ENCODE data around the gene RFX3. TPM values are rescaled to one million over a fixed set of nuclear protein-coding genes. Genes with fewer than 3 reads are reported as not detected.

RFX3 gene
- total RNA-seq, 1 experiment from 2014 or later = 9.9 TPM

DNA sequence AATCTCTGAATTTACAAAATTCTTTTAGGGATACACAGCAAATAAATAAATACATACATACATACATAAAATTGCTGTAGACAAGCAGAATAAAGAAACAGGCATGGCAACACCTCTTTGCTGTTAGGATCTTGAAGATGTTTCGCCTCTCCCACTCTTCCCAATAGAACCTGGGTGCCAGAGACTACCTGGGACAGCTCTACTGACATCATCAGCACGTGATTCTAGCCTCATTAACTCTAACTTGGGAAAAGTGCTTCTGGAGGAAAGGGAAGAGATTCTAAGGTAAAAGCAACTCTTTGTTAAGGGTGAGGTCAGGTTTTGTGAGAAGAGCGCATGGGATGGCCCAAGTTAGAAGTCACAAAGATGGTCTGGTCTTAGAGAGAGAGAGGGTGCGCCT, 339.1 kb downstream of the RFX3 start:
- no peak overlapping the region for H4K8ac ChIP-seq (replicated peaks; ENCODE audit: insufficient read length, low read depth, low read length)
- no peak overlapping the region for H3K14ac ChIP-seq (ENCODE audit: insufficient read depth, low read length)
- no peak overlapping the region for H2AFZ ChIP-seq (ENCODE audit: low read length)
- no peak overlapping the region for H3K27ac ChIP-seq (ENCODE audit: insufficient read length, low read depth, low read length)
- H2BK5ac ChIP-seq (ENCODE audit: insufficient read length, low read length) = no peak overlapping the region
- peaks cover 2% of the 10 kb centered on the region for H3K23me2 ChIP-seq (ENCODE audit: insufficient read length, low read depth, low read length, poor library complexity, severe bottlenecking)
- H3K27ac Mint-ChIP-seq = no peak overlapping the region
- peaks cover 11 to 18% of the 10 kb centered on the region in 2 experiments for H3K4me1 Mint-ChIP-seq
- WGBS (ENCODE audit: extremely low coverage, insufficient read length, low lambda C conversion rate) = no CpG with 5 or more reads among the region's 4 CpGs
- H3T11ph ChIP-seq (ENCODE audit: low read length) = no peak overlapping the region
- H3K9me3 ChIP-seq (ENCODE audit: control insufficient read depth, low read depth, low read length) = no peaks in the 10 kb centered on the region
- no peak overlapping the region for H2AK5ac ChIP-seq (ENCODE audit: insufficient read length, low read length)
- H4K5ac ChIP-seq (ENCODE audit: insufficient read length, low read depth, low read length) = no peak overlapping the region
- no peaks in the 10 kb centered on the region for H4K20me1 ChIP-seq (ENCODE audit: control insufficient read depth, insufficient read depth, insufficient read length)
- H2BK20ac ChIP-seq (ENCODE audit: low read depth, low read length, poor library complexity, severe bottlenecking) = no peak overlapping the region
- H2BK12ac ChIP-seq (ENCODE audit: insufficient read length, low read depth, low read length) = no peak overlapping the region
- H4K91ac ChIP-seq (ENCODE audit: insufficient read length, low read depth, low read length) = no peak overlapping the region
- H3K27me3 Mint-ChIP-seq (ENCODE audit: low read depth) = peaks cover 23% of the 10 kb centered on the region
- H2BK15ac ChIP-seq (ENCODE audit: low read depth, low read length) = no peak overlapping the region
- no peaks in the 10 kb centered on the region for H3K79me2 ChIP-seq (ENCODE audit: insufficient read depth, low read length)
- no peaks in the 10 kb centered on the region for H3K79me1 ChIP-seq (ENCODE audit: insufficient read depth, low read depth, low read length, poor library complexity, severe bottlenecking)
- no peaks in the 10 kb centered on the region for H3K9me3 Mint-ChIP-seq
- no peak overlapping the region for H2BK120ac ChIP-seq (ENCODE audit: low read depth, low read length, poor library complexity, severe bottlenecking)
- DNase-seq = no peak
- no peak overlapping the region for H3K4ac ChIP-seq (ENCODE audit: low read depth, low read length)
- no peak overlapping the region for H3K56ac ChIP-seq (ENCODE audit: insufficient read length, low read depth, low read length)
- no peak overlapping the region for H3K9ac ChIP-seq (ENCODE audit: extremely low read depth, insufficient read length, low read length)
- no peak overlapping the region for H3K4me2 ChIP-seq (ENCODE audit: insufficient read depth, insufficient read length, low read length)
- TF ChIP-seq, protein P1, sequence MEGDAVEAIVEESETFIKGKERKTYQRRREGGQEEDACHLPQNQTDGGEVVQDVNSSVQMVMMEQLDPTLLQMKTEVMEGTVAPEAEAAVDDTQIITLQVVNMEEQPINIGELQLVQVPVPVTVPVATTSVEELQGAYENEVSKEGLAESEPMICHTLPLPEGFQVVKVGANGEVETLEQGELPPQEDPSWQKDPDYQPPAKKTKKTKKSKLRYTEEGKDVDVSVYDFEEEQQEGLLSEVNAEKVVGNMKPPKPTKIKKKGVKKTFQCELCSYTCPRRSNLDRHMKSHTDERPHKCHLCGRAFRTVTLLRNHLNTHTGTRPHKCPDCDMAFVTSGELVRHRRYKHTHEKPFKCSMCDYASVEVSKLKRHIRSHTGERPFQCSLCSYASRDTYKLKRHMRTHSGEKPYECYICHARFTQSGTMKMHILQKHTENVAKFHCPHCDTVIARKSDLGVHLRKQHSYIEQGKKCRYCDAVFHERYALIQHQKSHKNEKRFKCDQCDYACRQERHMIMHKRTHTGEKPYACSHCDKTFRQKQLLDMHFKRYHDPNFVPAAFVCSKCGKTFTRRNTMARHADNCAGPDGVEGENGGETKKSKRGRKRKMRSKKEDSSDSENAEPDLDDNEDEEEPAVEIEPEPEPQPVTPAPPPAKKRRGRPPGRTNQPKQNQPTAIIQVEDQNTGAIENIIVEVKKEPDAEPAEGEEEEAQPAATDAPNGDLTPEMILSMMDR (conservative IDR thresholded peaks at IDR 0.05) = no peak
- no peak overlapping the region for H3K23ac ChIP-seq (ENCODE audit: insufficient read length, low read depth, low read length)
- H3K4me3 Mint-ChIP-seq = no peak overlapping the region
- H3K4me1 ChIP-seq (ENCODE audit: insufficient read depth, low read length) = no peaks in the 10 kb centered on the region
- H3K18ac ChIP-seq (ENCODE audit: insufficient read length, low read depth, low read length) = no peak overlapping the region
- no peaks in the 10 kb centered on the region; the same call in 1 of the 2 replicates for H3K27me3 ChIP-seq (ENCODE audit: insufficient read depth, low read length)
- H3K36me3 Mint-ChIP-seq (ENCODE audit: insufficient read depth in 1 of 3, low read depth in 3 of 3) = no peaks in the 10 kb centered on the region

Data from H9 (cell line).